Inflammatory macrophage treated with lipopolysaccharide for 1 hour (primary cell): ENCODE measurements around the gene EP400.

Experiments
- DNase-seq, 2 donors: peaks; one replicate each; pipeline ENCODE4 v3.0.0-alpha.2; 2020 to 2022

EP400 gene

GRCh38 chr12:131949431-131950181, at the start of gene EP400:
Gene EP400, plus strand, starts transcription at chr12:131949942. Its CDS starts 10,678 bp downstream, at chr12:131960620.
- DNase-seq, result peak; percentile 95 to 98

GRCh38 chr12:131900397-131900796, 49.3 kb upstream of the EP400 start:
- no peak for DNase-seq

- no peak for DNase-seq
Observed at GRCh38 chr12:131901431-131902331, 48.1 kb upstream of the EP400 start.

- DNase-seq, result no peak
Observed at GRCh38 chr12:131902332-131903241, 47.2 kb upstream of the EP400 start.

- DNase-seq, result no peak
Observed at GRCh38 chr12:131903270-131904255, 46.2 kb upstream of the EP400 start.

GRCh38 chr12:131904346-131904745, 45.4 kb upstream of the EP400 start:
- no peak for DNase-seq

GRCh38 chr12:131905081-131905629, 44.6 kb upstream of the EP400 start:
- no peak for DNase-seq

GRCh38 chr12:131905630-131906091, 44.1 kb upstream of the EP400 start:
- DNase-seq, result no peak

- DNase-seq, result no peak
Observed at GRCh38 chr12:131907379-131908091, 42.2 kb upstream of the EP400 start.

GRCh38 chr12:131908092-131909080, 41.4 kb upstream of the EP400 start:
- DNase-seq, result no peak

GRCh38 chr12:131909081-131909751, 40.5 kb upstream of the EP400 start:
- DNase-seq, result no peak

GRCh38 chr12:131909752-131910219, 40.0 kb upstream of the EP400 start:
- DNase-seq, result no peak

GRCh38 chr12:131910302-131911027, 39.3 kb upstream of the EP400 start:
- no peak for DNase-seq

GRCh38 chr12:131911028-131911650, 38.6 kb upstream of the EP400 start:
- DNase-seq, result no peak

GRCh38 chr12:131911851-131912477, 37.8 kb upstream of the EP400 start:
- no peak for DNase-seq

- DNase-seq, result no peak
Observed at GRCh38 chr12:131912518-131913274, 37.0 kb upstream of the EP400 start.
